Measurements from ENCODE around the gene ITPA. TPM values are rescaled to one million over a fixed set of nuclear protein-coding genes. Genes with fewer than 3 reads are reported as not detected.

Gene ITPA
- total RNA-seq, 1 donor from 2014 or later: 43.4 TPM

DNA sequence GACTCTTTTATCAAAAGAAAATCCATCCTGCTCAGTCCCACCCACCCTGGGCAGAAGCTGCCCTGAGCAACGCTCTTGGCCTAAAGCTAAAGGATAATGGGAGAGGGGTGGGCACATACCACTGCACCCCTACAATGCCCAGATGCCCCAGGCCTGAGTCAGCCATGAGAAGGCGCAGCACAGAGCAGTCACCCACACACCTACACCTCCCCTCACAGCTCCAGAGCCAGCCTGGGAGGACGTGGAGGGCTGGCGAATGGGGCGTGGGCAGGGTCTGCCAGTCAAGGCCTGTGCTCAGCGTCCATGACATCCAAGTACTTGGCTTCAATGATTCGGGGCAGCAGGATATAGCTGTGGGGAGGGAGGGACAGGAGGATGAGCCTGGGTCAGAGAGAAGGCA lies 18.2 kb downstream of the ITPA start:
- ATAC-seq (no peak), DNase-seq (no peak)
- TF ChIP-seq CTCF (IDR thresholded peaks at IDR 0.05): no peak
- no peak overlapping the region for H3K4me3 ChIP-seq
- no peaks in the 10 kb centered on the region for H3K27me3 ChIP-seq
- H3K27ac ChIP-seq: no peak overlapping the region
- intact Hi-C loops (cut with DNase I): no loop called here
- no peaks in the 10 kb centered on the region for H3K4me1 ChIP-seq
- no peaks in the 10 kb centered on the region for H3K9me3 ChIP-seq
- H3K36me3 ChIP-seq: peaks cover 25% of the 10 kb centered on the region

DNA sequence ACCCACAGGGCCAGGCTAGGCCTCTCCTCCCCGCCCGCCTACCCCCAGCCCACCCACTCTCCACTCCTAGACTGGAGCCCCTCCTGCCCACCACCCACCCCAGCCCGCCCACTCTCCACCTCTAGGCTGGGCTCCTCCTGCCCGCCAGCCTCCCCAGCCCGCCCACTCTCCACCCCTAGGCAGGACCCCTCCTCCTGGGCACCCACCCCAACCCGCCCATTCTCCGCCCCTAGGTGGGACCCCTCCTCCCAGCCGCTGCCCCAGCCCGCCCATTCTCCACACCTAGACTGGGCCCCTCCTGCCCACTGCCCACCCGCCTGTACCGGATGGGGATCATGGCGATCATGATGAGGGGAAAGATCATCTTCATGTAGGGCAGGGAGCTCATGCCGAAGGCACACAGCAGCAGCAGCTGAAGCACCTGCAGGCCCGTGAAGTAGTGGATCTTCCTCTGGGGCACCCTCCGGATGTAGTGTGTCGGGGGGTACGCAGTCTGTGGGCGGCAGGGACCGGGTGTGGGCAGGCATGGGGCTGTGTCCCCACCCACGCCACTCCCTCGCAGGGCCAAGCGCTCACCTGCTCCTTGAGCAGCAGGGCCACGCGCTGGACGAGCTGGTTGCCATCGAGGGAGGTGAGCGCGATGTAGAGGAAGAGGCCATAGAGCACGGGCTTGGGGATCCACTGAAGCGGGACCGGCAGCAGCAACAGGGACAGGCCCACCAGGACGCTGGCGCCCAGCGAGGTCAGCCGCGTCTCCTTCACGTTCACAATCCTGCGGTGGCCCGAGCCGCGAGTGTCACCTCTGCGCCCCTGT lies 18.8 kb downstream of the ITPA start:
- Histone ChIP-seq H3K27me3 (no peaks in the 10 kb centered on the region), H3K27ac (no peak overlapping the region), H3K4me3 (no peak overlapping the region), H3K36me3 (peaks cover 19% of the 10 kb centered on the region), H3K9me3 (no peaks in the 10 kb centered on the region), H3K4me1 (no peaks in the 10 kb centered on the region)
- intact Hi-C loops (cut with DNase I): no loop called here
- no peak for TF ChIP-seq CTCF (IDR thresholded peaks at IDR 0.05)
- no peak for ATAC-seq
- DNase-seq: no peak

- H3K27me3 ChIP-seq: no peaks in the 10 kb centered on the region
- DNase-seq: no peak
- peaks cover 14% of the 10 kb centered on the region for H3K36me3 ChIP-seq
- H3K4me3 ChIP-seq: no peak overlapping the region
- TF ChIP-seq CTCF (IDR thresholded peaks at IDR 0.05): no peak
- no peaks in the 10 kb centered on the region for H3K9me3 ChIP-seq
- ATAC-seq: no peak
- intact Hi-C loops (cut with DNase I): no loop called here
- no peaks in the 10 kb centered on the region for H3K4me1 ChIP-seq
- no peak overlapping the region for H3K27ac ChIP-seq
Observed at GRCh38 chr20:3228750-3229032, 19.4 kb downstream of the ITPA start.

- intact Hi-C loops (cut with DNase I): no loop called here
- DNase-seq (no peak), ATAC-seq (no peak)
- Histone ChIP-seq H3K27me3 (no peaks in the 10 kb centered on the region), H3K4me1 (no peaks in the 10 kb centered on the region), H3K9me3 (no peaks in the 10 kb centered on the region), H3K27ac (no peak overlapping the region), H3K36me3 (peaks cover 9% of the 10 kb centered on the region), H3K4me3 (no peak overlapping the region)
- TF ChIP-seq CTCF (IDR thresholded peaks at IDR 0.05): no peak
Observed at GRCh38 chr20:3229158-3229557, 19.9 kb downstream of the ITPA start.

GRCh38 chr20:3229798-3230197 lies 20.5 kb downstream of the ITPA start:
- H3K27me3 ChIP-seq: no peaks in the 10 kb centered on the region
- H3K36me3 ChIP-seq: peaks cover 3% of the 10 kb centered on the region
- no peak for TF ChIP-seq CTCF (IDR thresholded peaks at IDR 0.05)
- no peak for ATAC-seq
- intact Hi-C loops (cut with DNase I): no loop called here
- H3K9me3 ChIP-seq: no peaks in the 10 kb centered on the region
- DNase-seq: no peak
- H3K4me1 ChIP-seq: no peaks in the 10 kb centered on the region
- H3K4me3 ChIP-seq: no peak overlapping the region
- H3K27ac ChIP-seq: no peak overlapping the region

GRCh38 chr20:3231116-3231515 lies 21.8 kb downstream of the ITPA start:
- Histone ChIP-seq H3K9me3 (no peaks in the 10 kb centered on the region), H3K4me1 (no peaks in the 10 kb centered on the region), H3K27me3 (no peaks in the 10 kb centered on the region), H3K36me3 (no peaks in the 10 kb centered on the region), H3K4me3 (no peak overlapping the region), H3K27ac (no peak overlapping the region)
- no peak for ATAC-seq
- no peak for DNase-seq
- TF ChIP-seq CTCF (IDR thresholded peaks at IDR 0.05): no peak
- intact Hi-C loops (cut with DNase I): no loop called here

Data from upper lobe of right lung (tissue), 1 donor.